ENCODE measurements around the gene DACT3. TPM values are rescaled to one million over a fixed set of nuclear protein-coding genes. Genes with fewer than 3 reads are reported as not detected.
A peak's percentile ranks its signal among the peaks of the same experiment; 100 is the strongest.

DACT3 gene
- polyA plus RNA-seq, 12 donors, result 9.8 to 25.7 (median 16.3) TPM; not detected in 1

DNA sequence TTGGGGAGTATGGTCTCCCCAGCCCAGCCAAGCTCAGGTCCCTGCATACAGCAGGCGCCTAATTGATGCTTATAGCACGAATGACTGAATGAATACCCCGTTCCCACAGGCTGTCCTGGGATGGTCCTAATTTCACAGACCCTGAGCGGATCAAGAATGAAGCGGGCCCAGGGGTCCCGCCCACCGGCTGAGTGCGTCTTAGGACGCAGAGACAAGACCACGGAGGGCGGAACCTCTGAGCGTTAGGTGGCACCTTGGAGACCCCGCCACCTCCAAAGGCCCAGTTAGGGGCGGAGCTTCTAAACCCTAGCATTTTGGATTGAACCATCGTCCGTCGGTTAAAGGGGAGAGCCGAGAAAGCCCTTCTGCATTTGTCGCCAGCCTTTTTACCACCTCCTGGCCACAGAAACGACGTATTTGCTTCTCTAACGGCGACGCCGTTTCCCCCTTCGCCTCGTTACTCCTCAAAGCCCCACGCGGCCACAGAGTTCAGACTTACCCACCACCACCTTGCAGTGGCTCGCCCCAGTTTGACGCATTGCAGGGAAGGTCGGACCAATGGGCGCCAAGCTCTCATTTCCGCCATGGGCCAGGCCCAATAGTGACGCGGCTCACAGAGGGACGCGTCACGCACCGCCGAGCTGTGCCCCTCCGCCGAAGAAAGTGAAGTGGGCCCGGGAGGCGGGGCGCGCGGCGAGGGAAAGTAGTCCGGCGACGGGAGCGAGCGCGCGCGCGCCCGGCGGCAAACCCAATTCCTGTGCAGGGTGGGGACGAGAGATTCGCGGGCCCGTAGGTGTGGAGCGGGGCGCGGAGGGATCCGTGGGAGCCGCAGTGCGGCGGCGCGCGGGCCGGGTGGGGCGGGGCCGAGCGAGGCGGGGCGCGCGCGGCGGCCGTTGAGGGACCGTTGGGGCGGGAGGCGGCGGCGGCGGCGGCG is 60.3 kb downstream of the DACT3 start:
- peak; percentile 99 for DNase-seq

DNA sequence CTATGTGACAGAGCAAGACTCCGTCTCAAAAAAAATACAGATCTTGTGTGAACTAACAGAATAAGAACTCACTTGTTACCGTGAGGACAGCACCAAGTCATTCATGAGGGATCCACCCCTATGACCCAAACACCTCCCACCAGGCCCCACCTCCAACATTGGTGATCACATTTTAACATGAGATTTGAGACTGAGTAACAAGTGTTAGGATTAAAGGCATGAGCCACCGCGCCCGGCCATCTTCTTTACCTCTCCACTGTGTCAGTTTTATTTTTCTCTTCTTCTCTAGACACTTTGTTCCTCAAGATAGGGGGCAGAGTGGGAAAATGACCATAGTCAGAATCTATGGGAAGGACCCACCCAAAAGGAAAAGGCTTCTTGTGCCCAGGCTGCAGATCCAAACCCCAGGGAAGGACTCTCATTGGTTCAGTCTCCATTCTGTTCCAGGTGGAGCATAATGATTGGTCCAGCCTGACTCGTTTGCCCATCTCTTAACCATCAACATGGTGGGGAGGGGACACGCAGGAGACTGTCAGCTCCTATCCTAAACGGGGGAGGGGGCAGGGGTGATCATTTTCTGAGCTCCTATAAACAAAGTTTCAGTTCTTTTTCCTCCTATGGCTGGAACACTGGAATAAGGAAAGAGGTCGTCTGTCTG is 61.1 kb downstream of the DACT3 start:
- DNase-seq, result no peak

DNA sequence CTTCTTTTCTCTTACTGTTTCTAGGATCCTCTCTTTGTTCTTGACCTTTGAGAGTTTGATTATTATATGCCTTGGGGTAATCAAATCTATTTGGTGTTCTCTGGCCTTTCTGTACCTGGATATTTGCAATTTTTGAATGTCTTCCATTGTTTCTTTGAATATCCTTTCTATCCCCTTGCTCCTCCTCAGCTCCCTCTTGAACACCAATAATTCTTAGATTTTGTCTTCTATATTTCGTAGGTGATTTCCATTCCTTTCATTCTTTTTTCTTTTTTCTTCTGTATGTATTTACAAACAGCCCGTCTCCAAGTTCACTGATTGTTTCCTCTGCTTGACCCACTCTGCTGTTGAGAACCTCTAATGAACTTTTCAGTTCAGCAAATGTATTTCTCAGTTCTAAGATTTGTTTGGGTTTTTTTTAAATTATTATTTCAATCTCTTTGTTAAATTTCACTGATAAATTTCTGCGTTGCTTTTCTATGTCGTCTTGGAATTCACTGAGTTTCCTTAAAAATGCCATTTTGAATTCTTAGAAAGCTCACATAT is 62.5 kb downstream of the DACT3 start:
- DNase-seq, result no peak

Other genes with a start within 250 kb of the DACT3 start
- gene CCDC8, start 247.6 kb downstream of the DACT3 start, polyA plus RNA-seq (ENCODE audit: insufficient read length in 12 of 12), result 10 to 100 TPM in 11 of 12 donors, not detected in 1; 45.6 to 86.6 (median 60.0) TPM
- gene PNMA8C, start 232.2 kb downstream of the DACT3 start, polyA plus RNA-seq (ENCODE audit: insufficient read length in 12 of 12), result under 1 TPM in 10 of 12 donors, not detected in 2; 0.24 to 0.47 (median 0.41) TPM
- 10 to 100 TPM in 11 of 12 donors, not detected in 1; 18.6 to 55.2 (median 40.1) TPM for gene PNMA8A, start 189.6 kb downstream of the DACT3 start, polyA plus RNA-seq (ENCODE audit: insufficient read length in 12 of 12)
- gene PNMA8B, start 165.3 kb downstream of the DACT3 start, polyA plus RNA-seq (ENCODE audit: insufficient read length in 12 of 12), result 1 to 10 TPM in 10 of 12 donors, not detected in 2; 1.8 to 5.1 (median 2.3) TPM
- gene CALM3, start 59.9 kb downstream of the DACT3 start, polyA plus RNA-seq (ENCODE audit: insufficient read length in 12 of 12), result 100 to 1,000 TPM; 165 to 381 (median 230) TPM
- gene PTGIR, start 36.1 kb downstream of the DACT3 start, polyA plus RNA-seq (ENCODE audit: insufficient read length in 12 of 12), result 1 to 10 TPM in 10 of 12 donors, not detected in 2; 1.7 to 6.7 (median 2.7) TPM
- 1 to 10 TPM in 5 of 12 donors, not detected in 7; 1.1 to 2.1 (median 1.6) TPM for gene GNG8, start 25.0 kb downstream of the DACT3 start, polyA plus RNA-seq (ENCODE audit: insufficient read length in 12 of 12)
- gene PRKD2, start 55.9 kb upstream of the DACT3 start, polyA plus RNA-seq (ENCODE audit: insufficient read length in 12 of 12), result 10 to 100 TPM in 11 of 12 donors, not detected in 1; 15.9 to 43.5 (median 22.3) TPM
- 10 to 100 TPM in 11 of 12 donors, not detected in 1; 13.7 to 46.3 (median 18.3) TPM for gene FKRP, start 84.9 kb upstream of the DACT3 start, polyA plus RNA-seq (ENCODE audit: insufficient read length in 12 of 12)
- 10 to 100 TPM in 11 of 12 donors, not detected in 1; 40.0 to 75.7 (median 44.8) TPM for gene STRN4, start 85.3 kb upstream of the DACT3 start, polyA plus RNA-seq (ENCODE audit: insufficient read length in 12 of 12)
- gene SLC1A5, start 127.4 kb upstream of the DACT3 start, polyA plus RNA-seq (ENCODE audit: insufficient read length in 12 of 12), result 10 to 100 TPM in 11 of 12 donors, not detected in 1; 15.7 to 39.9 (median 19.1) TPM
- gene AP2S1, start 189.7 kb upstream of the DACT3 start, polyA plus RNA-seq (ENCODE audit: insufficient read length in 12 of 12), result 10 to 100 TPM in 11 of 12 donors, not detected in 1; 40.5 to 71.1 (median 53.7) TPM
- 10 to 100 TPM in 11 of 12 donors, not detected in 1; 35.6 to 79.6 (median 37.3) TPM for gene ARHGAP35, start 199.8 kb upstream of the DACT3 start, polyA plus RNA-seq (ENCODE audit: insufficient read length in 12 of 12)